Hypothalamus (tissue), 51 donors: ENCODE measurements around the gene VTCN1.

Experiments
- DNase-seq, 51 donors: peaks; one replicate each; lab custom pipeline; 2025; lab: John Stamatoyannopoulos, UW

Gene VTCN1

DNA sequence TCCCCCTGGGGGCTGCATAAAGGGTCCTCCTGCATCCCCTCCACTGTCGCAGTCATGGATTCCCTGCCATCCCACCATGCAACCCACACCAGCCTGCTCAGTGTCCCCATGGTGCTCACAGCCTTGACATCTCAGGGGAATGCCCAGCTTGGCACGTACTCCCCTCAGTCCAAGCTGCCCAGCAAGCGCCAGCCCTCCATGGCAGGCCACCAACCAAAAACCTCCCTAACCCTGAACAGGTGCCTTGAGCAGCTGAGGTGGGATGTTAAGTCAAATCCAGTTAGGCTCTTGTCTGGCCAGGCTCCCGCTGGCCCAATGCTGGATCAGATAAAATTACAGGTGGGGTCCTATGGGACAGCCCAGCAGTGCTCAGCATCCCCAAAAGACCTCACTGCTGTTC, 341 bp downstream of the VTCN1 start:
- DNase-seq = no peak

GRCh38 chr1:117209094-117209493, 1.6 kb downstream of the VTCN1 start:
- DNase-seq = no peak

- DNase-seq = no peak
Measured at GRCh38 chr1:117208580-117208979, 2.1 kb downstream of the VTCN1 start.

DNA sequence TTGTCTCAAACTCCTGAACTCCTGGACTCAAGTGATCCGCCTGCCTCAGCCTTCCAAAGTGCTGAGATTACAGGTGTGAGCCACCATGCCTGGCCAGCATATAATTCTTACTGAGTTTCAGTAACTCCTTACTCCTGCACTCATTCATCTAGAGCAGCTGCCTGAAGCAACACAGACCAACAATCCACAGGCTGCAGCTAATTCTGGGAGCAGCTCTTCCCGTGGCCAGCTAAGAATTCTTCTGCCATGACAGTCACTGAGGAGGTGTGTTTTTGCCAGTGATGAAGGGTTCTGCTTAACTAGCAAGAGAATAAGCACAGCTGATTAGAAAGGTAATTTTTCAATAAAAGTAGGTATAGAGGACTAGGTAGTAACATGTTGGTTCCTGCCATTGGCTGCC, 5.4 kb downstream of the VTCN1 start:
- DNase-seq = no peak

DNA sequence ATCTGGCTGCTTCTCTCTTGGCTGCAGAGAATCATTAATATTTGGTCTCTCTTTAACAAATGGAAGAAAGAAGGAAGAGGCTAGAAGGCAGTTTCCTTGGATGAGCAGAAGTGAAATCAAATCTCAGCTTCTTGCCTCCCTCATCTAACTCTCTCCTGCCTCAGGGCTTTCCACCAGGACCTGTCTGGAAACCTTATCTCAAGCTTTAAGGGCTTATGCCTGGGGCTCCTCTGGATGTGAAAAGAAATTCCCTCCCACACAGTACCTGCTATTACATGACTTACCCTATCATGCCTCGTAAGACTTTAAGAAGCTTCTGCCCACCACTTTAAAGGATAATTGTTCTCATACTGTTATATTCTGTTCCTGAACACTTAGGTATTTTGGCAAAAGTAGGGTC, 8.9 kb downstream of the VTCN1 start:
- peak in 1 of 51 donors; percentile 53 for DNase-seq

GRCh38 chr1:117198097-117198496, 12.6 kb downstream of the VTCN1 start:
- no peak for DNase-seq

DNA sequence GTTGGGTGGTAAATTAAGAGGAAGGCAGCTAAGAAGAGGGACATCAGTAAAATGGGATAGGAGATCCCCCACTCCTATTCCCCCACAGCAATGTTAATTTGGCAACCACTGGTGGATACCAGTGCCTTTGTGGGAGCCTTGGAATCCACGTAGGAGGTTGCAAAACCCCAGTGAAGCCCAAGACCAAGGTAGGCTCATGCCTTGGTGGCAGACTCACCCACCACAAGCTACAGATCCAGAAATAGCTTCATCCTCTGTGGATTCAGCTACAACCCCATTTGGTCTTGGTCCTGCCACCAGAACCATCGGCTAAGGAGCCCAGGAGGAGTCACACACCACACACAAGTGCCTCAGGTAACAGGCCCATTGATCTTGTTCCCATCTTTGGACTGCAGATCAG, 21.0 kb downstream of the VTCN1 start:
- no peak for DNase-seq

DNA sequence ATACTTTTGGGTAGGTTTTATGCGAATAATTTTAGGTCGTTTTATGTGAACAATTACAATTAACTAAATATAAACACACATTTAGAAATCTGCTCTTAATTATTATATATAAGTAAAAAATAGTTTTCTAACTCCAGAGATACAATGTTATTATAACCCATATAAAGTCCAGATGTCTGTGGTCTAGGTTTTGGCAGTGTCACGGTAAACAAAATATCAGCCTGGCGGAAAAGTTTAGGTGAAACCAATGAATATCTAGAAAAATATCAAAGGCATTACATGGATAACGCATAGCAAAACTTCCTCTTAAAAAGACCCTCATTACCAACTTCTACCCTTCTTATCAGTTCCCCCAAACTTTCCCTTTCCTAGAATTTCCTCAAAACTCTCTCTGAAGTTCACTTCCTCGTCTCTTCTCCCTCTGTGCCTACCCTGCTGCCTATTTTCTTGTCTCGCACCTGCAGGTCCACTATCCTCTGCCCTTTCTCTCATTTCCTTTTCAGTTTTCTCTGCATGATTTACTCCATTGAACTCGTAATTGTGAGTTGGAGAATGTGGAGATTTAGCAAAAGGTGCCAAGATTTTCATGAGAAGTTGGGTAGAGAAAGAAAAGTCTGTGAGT, 21.8 kb downstream of the VTCN1 start:
- no peak for DNase-seq

DNA sequence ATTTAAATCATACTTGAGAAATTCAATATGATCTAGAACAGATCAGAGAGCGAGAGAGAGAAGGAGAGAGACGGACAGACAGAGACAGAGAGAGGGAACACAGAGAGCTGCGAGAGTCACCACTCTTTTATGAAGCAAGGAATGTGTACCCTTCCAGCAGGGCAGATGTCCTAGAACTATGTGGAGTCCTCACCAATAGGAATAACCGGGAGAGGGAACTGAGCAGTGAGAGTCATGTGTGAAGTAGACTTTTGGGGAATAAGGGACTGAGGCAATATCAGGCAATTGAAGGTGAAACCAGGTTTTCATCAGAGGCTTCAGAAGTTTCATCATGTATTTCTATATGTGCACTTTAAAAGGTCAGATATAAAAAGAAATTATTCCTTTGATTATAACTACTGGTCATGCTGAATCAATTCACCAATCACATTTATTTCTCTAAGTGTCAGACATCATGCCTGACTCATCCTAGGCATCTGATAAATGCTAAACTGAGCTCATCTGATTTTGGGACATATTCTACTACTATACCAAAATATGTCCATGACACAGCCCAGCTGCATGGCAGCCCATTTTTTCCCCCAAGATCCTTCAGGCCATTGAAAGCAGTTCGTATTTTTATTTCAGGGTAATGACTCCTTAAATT, 22.4 kb downstream of the VTCN1 start:
- DNase-seq = no peak

GRCh38 chr1:117183112-117183511, 27.6 kb downstream of the VTCN1 start:
- DNase-seq = no peak

DNA sequence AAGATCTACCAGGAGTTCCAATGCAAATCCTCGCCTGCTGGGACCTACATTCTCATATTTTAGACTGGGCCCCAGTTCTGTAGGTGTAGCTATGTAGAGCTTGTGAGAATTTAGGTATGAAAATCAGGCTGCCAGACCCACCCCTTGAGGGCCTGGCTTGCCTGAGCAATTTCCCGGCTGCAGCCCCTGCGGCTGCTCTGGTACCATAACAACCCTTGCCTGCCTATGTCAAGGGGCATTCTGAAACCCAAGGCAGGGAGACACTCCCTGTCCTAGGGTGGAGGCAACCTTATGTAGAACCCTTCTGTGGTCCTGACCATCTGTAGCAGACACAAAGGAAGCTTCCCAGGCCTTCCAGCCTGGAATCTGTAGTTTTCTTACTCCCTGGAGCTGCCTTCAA, 28.4 kb downstream of the VTCN1 start:
- DNase-seq = no peak

DNA sequence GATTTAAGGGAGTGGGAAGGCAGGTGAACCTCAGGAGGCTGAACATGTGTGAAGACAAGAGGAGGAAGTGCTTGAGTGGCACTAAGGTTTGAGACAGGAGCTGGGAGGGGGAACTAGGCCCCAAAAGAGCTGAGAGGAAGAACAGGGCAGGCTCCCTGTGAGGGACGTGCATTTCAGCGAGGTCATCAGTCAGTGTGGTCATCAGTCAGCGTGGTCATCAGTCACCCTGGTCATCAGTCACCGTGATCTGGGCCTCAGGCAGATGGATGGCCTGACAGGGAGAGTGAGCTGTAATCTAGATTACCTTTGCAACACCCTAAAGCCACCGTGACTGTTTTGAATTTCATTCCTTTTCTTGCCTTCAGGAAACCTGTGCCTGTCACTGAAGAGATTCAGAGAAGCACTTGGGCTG, 29.1 kb downstream of the VTCN1 start:
- no peak for DNase-seq

DNA sequence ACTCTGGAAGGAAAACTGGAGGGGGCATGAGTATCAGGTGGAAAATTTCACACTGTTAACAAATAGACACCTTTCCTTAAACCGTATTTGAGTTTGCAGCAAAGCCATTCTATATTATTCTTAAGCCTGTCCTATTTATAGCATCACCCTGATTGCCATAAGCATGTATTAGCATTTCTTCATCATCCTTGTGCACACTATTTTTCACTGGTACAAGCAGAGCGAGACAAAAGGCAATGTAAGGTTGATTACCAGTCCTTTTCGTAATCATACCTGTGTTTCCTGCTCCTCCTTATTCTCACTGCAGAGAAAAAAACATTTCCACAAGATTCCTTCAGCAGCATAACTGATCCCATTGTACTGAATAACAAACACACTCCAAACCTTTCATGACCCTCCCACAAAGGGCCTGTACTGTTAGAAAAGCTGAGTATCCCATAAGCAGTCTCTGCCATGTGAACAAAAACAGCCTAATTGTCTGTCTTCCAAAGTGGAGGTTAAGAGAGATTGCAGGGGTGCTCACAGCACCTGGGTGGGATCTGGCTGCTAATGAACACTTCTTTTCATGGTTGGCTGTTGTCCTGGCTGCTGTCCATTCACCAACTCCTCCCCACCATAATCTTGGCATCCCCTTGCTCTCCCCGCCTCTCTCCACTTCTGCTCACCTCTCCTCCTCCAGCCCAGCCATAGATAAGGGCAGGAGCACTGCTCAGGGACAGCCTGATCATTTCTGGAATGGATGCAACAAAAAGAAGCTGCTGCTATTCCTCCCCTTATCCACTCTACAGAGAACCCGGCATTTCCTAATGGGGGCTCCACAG, 30.4 kb downstream of the VTCN1 start:
- DNase-seq = no peak

GRCh38 chr1:117179471-117179870, 31.3 kb downstream of the VTCN1 start:
- no peak for DNase-seq

GRCh38 chr1:117178756-117179155, 32.0 kb downstream of the VTCN1 start:
- DNase-seq = no peak

DNA sequence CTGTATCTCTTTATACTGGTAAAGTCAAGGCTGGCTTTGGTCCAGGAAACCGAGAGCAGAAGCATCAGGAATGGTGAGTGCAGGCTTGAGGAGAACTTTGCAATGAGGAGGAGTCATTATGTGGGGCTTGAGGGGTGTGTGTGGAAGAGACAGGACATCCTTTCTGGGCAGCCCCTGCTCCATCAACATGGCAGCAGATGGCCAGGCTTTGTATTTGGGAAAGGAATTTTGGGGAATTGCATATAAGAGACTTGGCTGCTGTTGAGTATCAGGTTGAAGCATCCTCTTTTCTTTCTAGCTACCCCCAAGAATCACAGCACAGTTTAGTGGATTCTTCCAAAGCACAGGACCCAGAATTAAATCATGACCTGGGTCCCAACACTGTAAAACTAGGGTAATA, 33.4 kb downstream of the VTCN1 start:
- no peak for DNase-seq

DNA sequence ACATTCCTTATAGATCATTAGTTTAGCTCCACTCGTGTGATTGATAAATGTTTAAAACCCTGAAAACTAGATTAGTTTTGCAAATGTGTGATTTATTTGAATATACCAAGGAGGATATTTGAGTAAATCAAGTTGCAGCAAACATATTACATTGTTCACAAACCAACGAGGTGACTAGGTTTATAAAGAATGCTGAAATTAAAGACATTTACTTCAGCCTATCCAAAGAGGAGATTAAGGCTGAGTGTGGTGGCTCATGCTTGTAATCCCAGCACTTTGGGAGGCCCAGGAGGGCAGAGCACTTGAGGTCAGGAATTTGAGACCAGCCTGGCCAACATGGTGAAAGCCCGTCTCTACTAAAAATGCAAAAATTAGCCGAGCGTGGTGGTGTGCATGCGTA, 34.1 kb downstream of the VTCN1 start:
- DNase-seq = no peak

DNA sequence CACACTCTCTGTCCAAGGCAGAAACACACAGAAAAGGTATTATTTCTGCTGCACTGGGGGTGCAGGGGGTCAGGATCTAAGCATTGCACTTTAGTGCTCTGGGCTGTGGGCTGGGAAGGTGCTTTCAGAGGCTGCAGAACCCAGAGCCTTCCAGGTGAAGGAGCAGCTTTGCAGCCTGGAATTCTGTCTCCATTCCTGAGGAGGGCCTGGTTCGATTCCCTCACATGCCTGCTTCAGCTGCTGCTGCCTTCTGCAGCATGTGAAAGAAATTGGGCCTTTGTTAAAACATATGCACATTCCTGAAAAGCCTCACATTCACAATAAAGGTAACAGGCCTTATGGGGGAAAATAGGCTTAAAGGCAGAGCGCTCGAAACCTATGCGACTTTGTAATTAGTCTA, 35.9 kb downstream of the VTCN1 start:
- no peak for DNase-seq

- no peak for DNase-seq
Measured at GRCh38 chr1:117173691-117174090, 37.0 kb downstream of the VTCN1 start.

DNA sequence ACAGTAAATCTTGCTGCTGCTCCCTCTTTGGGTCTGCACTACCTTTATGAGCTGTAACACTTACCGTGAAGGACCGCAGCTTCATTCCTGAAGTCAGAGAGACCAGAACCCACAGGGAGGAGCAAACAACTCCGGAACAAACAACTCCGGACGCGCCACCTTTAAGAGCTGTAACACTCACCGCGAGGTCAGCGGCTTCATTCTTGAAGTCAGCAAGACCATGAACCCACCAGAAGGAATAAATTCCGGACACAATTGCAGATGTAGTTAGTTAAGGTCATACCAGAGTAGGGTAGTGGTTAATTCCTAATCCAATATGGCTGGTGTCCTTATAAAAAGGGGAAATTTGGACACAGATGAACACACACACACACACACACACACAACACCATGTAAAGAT, 37.7 kb downstream of the VTCN1 start:
- no peak for DNase-seq

GRCh38 chr1:117171900-117172511, 38.7 kb downstream of the VTCN1 start:
- peak in 29 of 51 donors; percentile 2 to 75 (median 22) for DNase-seq
